Fibroblast of pulmonary artery (primary cell): ENCODE results near the gene NTRK2.

Experiments used
- DNase-seq: peaks from one replicate; pipeline ENCODE4 v3.0.0-alpha.2; 2010; ENCODE audit warnings: low read depth
- H3K4me3 ChIP-seq: replicated peaks from 2 replicates; pipeline ENCODE4 v1.5.1; 2011; ENCODE audit warnings: low read depth, mild to moderate bottlenecking, control low read depth, low read length, moderate library complexity
- CTCF ChIP-seq: IDR thresholded peaks from 2 replicates; pipeline ENCODE4 v1.5.1; 2011; ENCODE audit warnings: mild to moderate bottlenecking, control low read depth, low read length, inconsistent platforms; ENCODE audit errors: missing control alignments

NTRK2 gene

GRCh38 chr9:84756171-84756570 lies 86.6 kb downstream of the NTRK2 start:
- no peak overlapping the region for H3K4me3 ChIP-seq
- no peak for DNase-seq
- TF ChIP-seq CTCF = no peak

GRCh38 chr9:84756731-84757130 lies 87.2 kb downstream of the NTRK2 start:
- no peak for DNase-seq
- TF ChIP-seq CTCF = no peak
- no peak overlapping the region for H3K4me3 ChIP-seq

GRCh38 chr9:84758817-84759216 lies 89.3 kb downstream of the NTRK2 start:
- H3K4me3 ChIP-seq = no peak overlapping the region
- TF ChIP-seq CTCF = no peak
- no peak for DNase-seq

- no peak overlapping the region for H3K4me3 ChIP-seq
- no peak for TF ChIP-seq CTCF
- no peak for DNase-seq
These were observed 89.8 kb downstream of the NTRK2 start for GRCh38 chr9:84759300-84759750.

GRCh38 chr9:84759804-84760203 lies 90.3 kb downstream of the NTRK2 start:
- no peak for DNase-seq
- no peak overlapping the region for H3K4me3 ChIP-seq
- no peak for TF ChIP-seq CTCF

GRCh38 chr9:84761137-84761808 lies 91.7 kb downstream of the NTRK2 start:
- no peak overlapping the region for H3K4me3 ChIP-seq
- no peak for TF ChIP-seq CTCF
- no peak for DNase-seq

- no peak for TF ChIP-seq CTCF
- no peak for DNase-seq
- no peak overlapping the region for H3K4me3 ChIP-seq
These were observed 103.0 kb downstream of the NTRK2 start for GRCh38 chr9:84772511-84772910.
